ENCODE measurements around the gene ADCY2.

The ADCY2 gene

GRCh38 chr5:7779019-7780005 lies 383.4 kb downstream of the ADCY2 start:
- H3K27ac Mint-ChIP-seq: no peak overlapping the region
- no peaks in the 10 kb centered on the region for H3K36me3 Mint-ChIP-seq
- ATAC-seq: no peak
- no peaks in the 10 kb centered on the region for H3K9me3 Mint-ChIP-seq
- H3K4me1 Mint-ChIP-seq: peaks cover 4% of the 10 kb centered on the region
- no peak overlapping the region for H3K4me3 Mint-ChIP-seq
- H3K27me3 Mint-ChIP-seq: peaks cover 22% of the 10 kb centered on the region

- H3K36me3 Mint-ChIP-seq: no peaks in the 10 kb centered on the region
- no peaks in the 10 kb centered on the region for H3K9me3 Mint-ChIP-seq
- no peak overlapping the region for H3K27ac Mint-ChIP-seq
- no peak overlapping the region for H3K4me3 Mint-ChIP-seq
- peaks cover 4% of the 10 kb centered on the region for H3K4me1 Mint-ChIP-seq
- H3K27me3 Mint-ChIP-seq: peaks cover 11% of the 10 kb centered on the region
- no peak for ATAC-seq
Measured at GRCh38 chr5:7781899-7782298, 386.0 kb downstream of the ADCY2 start.

GRCh38 chr5:7784683-7785380 lies 388.9 kb downstream of the ADCY2 start:
- Mint-ChIP-seq H3K4me1 (no peaks in the 10 kb centered on the region), H3K36me3 (no peaks in the 10 kb centered on the region), H3K27me3 (peaks cover 9% of the 10 kb centered on the region), H3K9me3 (no peaks in the 10 kb centered on the region), H3K4me3 (no peak overlapping the region), H3K27ac (no peak overlapping the region)
- ATAC-seq: no peak

- no peak for ATAC-seq
- Mint-ChIP-seq H3K4me1 (no peaks in the 10 kb centered on the region), H3K36me3 (no peaks in the 10 kb centered on the region), H3K27ac (no peak overlapping the region), H3K27me3 (peaks cover 9% of the 10 kb centered on the region), H3K4me3 (no peak overlapping the region), H3K9me3 (no peaks in the 10 kb centered on the region)
Measured at GRCh38 chr5:7787770-7788169, 391.8 kb downstream of the ADCY2 start.

- no peaks in the 10 kb centered on the region for H3K36me3 Mint-ChIP-seq
- no peaks in the 10 kb centered on the region for H3K9me3 Mint-ChIP-seq
- no peak overlapping the region for H3K4me3 Mint-ChIP-seq
- H3K27me3 Mint-ChIP-seq: peaks cover 9% of the 10 kb centered on the region
- peaks cover under 1% of the 10 kb centered on the region for H3K4me1 Mint-ChIP-seq
- H3K27ac Mint-ChIP-seq: no peak overlapping the region
- ATAC-seq: no peak
Measured at GRCh38 chr5:7789567-7789966, 393.6 kb downstream of the ADCY2 start.

DNA sequence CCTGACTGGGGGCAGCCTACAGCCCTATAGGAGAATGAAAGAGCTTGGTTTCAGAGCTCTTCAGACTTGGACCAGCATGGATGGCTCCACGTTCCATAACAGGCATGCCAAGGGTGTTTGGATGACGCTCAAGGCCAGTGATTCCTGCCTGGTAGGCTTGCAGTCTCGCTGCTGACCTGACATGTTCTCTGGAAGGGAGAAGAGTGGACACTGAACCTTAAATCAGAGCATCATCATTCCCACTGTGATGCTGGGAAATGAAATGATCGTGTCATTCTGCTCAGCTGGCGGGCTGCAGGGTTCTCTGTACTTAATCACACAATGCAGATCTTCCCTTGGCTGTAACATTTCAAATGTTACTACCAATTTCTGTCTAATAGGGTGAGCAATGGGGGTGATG lies 398.0 kb downstream of the ADCY2 start:
- no peak overlapping the region for H3K27ac Mint-ChIP-seq
- no peak for ATAC-seq
- H3K4me3 Mint-ChIP-seq: no peak overlapping the region
- peaks cover 6% of the 10 kb centered on the region for H3K4me1 Mint-ChIP-seq
- H3K36me3 Mint-ChIP-seq: no peaks in the 10 kb centered on the region
- no peaks in the 10 kb centered on the region for H3K27me3 Mint-ChIP-seq
- H3K9me3 Mint-ChIP-seq: no peaks in the 10 kb centered on the region

DNA sequence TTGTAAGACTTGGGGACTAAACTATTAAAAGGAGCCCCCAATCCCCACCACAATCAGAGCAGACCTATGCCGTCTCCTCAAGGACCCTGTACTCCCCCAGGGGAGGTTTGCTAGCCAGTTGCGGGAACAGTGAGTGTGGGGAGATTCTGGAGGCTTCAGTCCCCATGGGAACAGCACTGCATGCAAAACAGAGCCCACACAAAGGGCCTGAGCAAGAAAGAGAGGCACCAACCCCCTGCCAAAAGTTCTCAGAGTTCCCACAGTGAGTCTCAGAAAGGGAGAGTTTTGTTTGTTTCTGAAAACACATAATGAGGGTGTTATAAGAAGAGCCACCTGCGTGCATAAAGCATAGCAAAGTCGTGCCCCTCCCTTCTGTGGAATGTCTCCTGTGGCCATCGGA lies 398.4 kb downstream of the ADCY2 start:
- no peak overlapping the region for H3K27ac Mint-ChIP-seq
- no peak overlapping the region for H3K4me3 Mint-ChIP-seq
- no peak for ATAC-seq
- H3K9me3 Mint-ChIP-seq: no peaks in the 10 kb centered on the region
- peaks cover 6% of the 10 kb centered on the region for H3K4me1 Mint-ChIP-seq
- no peaks in the 10 kb centered on the region for H3K27me3 Mint-ChIP-seq
- no peaks in the 10 kb centered on the region for H3K36me3 Mint-ChIP-seq

GRCh38 chr5:7794823-7795222 lies 398.9 kb downstream of the ADCY2 start:
- Mint-ChIP-seq H3K27me3 (no peaks in the 10 kb centered on the region), H3K4me1 (peaks cover 6% of the 10 kb centered on the region), H3K9me3 (no peaks in the 10 kb centered on the region), H3K36me3 (no peaks in the 10 kb centered on the region), H3K4me3 (no peak overlapping the region), H3K27ac (no peak overlapping the region)
- ATAC-seq: no peak

- ATAC-seq: no peak
- Mint-ChIP-seq H3K36me3 (no peaks in the 10 kb centered on the region), H3K4me1 (peaks cover 6% of the 10 kb centered on the region), H3K27ac (no peak overlapping the region), H3K27me3 (no peaks in the 10 kb centered on the region), H3K9me3 (no peaks in the 10 kb centered on the region), H3K4me3 (no peak overlapping the region)
Measured at GRCh38 chr5:7795306-7795705, 399.4 kb downstream of the ADCY2 start.

GRCh38 chr5:7801891-7802614 lies 406.1 kb downstream of the ADCY2 start:
- Mint-ChIP-seq H3K27ac (no peak overlapping the region), H3K27me3 (no peaks in the 10 kb centered on the region), H3K4me1 (no peaks in the 10 kb centered on the region), H3K4me3 (no peak overlapping the region), H3K36me3 (no peaks in the 10 kb centered on the region), H3K9me3 (no peaks in the 10 kb centered on the region)
- ATAC-seq: no peak

DNA sequence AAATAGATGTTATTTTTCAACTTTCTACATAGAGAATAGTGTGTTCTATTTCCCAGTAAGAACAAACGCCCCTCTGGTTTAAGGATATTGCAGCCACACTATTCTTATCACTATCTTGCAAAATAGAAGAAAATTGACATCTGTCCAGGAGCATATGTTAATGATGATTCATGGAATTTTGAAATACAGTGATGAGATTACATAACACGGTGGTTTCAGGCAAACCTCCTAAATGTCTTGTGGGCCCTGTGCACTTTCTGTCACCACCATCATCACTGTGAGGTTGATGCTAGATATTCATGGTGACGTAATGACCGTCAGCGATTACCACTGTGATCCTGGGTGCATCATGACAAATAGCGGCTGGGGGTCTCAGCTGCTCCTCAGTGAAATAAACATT lies 406.9 kb downstream of the ADCY2 start:
- no peak overlapping the region for H3K27ac Mint-ChIP-seq
- ATAC-seq: no peak
- H3K27me3 Mint-ChIP-seq: no peaks in the 10 kb centered on the region
- no peaks in the 10 kb centered on the region for H3K4me1 Mint-ChIP-seq
- no peak overlapping the region for H3K4me3 Mint-ChIP-seq
- H3K9me3 Mint-ChIP-seq: no peaks in the 10 kb centered on the region
- H3K36me3 Mint-ChIP-seq: no peaks in the 10 kb centered on the region

DNA sequence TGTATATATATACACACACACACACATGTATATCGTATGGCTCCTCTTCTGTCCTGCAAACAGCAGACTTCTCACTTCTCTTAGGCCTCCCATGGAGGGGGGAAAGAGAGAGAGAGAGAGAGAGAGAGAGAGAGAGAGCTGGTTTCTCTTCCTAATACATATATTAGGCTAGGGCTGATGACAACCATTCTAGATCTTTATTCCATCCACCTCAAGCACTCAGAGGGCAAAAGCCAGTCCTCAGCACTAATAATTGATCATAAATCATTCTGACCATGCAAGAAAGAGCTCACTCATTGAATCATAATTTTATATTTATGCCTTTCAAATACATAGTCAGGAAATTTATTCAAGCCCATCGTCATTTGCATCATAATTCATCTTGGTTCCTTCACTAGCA lies 408.0 kb downstream of the ADCY2 start:
- H3K4me1 Mint-ChIP-seq: no peaks in the 10 kb centered on the region
- no peaks in the 10 kb centered on the region for H3K27me3 Mint-ChIP-seq
- no peaks in the 10 kb centered on the region for H3K36me3 Mint-ChIP-seq
- no peak overlapping the region for H3K27ac Mint-ChIP-seq
- no peak overlapping the region for H3K4me3 Mint-ChIP-seq
- no peak for ATAC-seq
- H3K9me3 Mint-ChIP-seq: no peaks in the 10 kb centered on the region

DNA sequence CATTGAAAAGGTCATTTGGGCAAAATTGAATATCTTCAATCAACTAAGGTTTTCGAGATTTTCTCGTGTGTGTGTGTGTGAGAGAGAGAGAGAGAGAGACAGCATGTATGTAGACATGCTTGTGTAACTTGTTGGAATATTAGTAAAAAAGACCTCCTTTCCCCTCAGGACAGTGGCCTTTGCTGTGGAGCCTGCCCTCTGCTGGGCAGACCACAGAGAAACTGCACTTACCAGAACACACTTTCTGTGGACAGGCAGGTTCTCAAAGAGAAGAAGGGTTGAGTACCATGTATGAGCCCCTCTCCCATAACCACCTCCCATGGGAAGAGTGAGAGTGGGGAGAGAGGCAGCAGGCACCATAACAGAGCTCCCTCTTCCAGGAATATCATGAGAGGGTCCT lies 409.4 kb downstream of the ADCY2 start:
- Mint-ChIP-seq H3K4me1 (no peaks in the 10 kb centered on the region), H3K4me3 (no peak overlapping the region), H3K27ac (no peak overlapping the region), H3K27me3 (no peaks in the 10 kb centered on the region), H3K9me3 (no peaks in the 10 kb centered on the region), H3K36me3 (no peaks in the 10 kb centered on the region)
- no peak for ATAC-seq

- H3K27ac Mint-ChIP-seq: no peak overlapping the region
Measured at GRCh38 chr5:7808998-7809397, 413.1 kb downstream of the ADCY2 start.

DNA sequence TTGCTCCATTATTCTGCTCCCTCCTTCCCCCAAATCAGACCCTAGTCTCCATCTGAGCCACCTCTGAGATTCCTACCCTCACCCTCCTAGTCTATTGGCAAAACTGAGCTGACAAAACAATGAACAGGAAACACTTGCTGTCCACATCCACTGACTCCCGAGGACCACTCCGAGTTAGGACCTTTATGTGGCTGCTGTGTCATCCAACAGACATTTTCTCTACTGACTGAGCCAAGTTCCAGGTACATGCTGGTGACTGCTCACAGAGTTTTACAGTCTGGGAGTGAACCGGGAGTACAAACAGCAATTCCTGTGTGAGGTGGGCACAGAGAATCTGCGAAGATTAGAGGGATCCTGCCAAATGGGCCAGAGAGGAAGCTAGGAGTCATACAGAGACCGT lies 415.8 kb downstream of the ADCY2 start:
- Mint-ChIP-seq H3K27ac (no peak overlapping the region), H3K27me3 (peaks cover 41% of the 10 kb centered on the region), H3K4me3 (no peak overlapping the region), H3K9me3 (no peaks in the 10 kb centered on the region), H3K4me1 (peaks cover 7% of the 10 kb centered on the region), H3K36me3 (no peaks in the 10 kb centered on the region)
- no peak for ATAC-seq

More at GRCh38 chr5:7808998-7809397, 413.1 kb downstream of the ADCY2 start:
- no peak for ATAC-seq
- H3K27me3 Mint-ChIP-seq: peaks cover 14% of the 10 kb centered on the region
- H3K4me1 Mint-ChIP-seq: no peaks in the 10 kb centered on the region
- H3K36me3 Mint-ChIP-seq: no peaks in the 10 kb centered on the region
- no peak overlapping the region for H3K4me3 Mint-ChIP-seq
- H3K9me3 Mint-ChIP-seq: no peaks in the 10 kb centered on the region
